Stomach (tissue), 4 donors: ENCODE measurements around the gene SND1.

Experiments used
- EP300 ChIP-seq: sonication (generic); formaldehyde crosslinking; IDR thresholded peaks from one replicate; pipeline ENCODE4 v1.6.1; 2017; ENCODE audit warnings: antibody characterized with exemption
- POLR2AphosphoS5 ChIP-seq, 3 donors: sonication (generic); formaldehyde crosslinking; IDR thresholded peaks; one replicate each; pipeline ENCODE4 v1.6.1; 2016; ENCODE audit warnings: antibody characterized with exemption in 3 of 3
- TF ChIP-seq, protein P1 (sequence below), 7 experiments: fragments of 450-650 bp in 4 of 7; fragments of 200-600 bp in 3 of 7; sonication (generic) in 3 of 7; IDR thresholded peaks; one replicate each; pipeline ENCODE4 v1.5.1; 2016 to 2019; ENCODE audit warnings: antibody characterized with exemption in 7 of 7, control low read depth in 2 of 7, mild to moderate bottlenecking in 1 of 7

DNA sequence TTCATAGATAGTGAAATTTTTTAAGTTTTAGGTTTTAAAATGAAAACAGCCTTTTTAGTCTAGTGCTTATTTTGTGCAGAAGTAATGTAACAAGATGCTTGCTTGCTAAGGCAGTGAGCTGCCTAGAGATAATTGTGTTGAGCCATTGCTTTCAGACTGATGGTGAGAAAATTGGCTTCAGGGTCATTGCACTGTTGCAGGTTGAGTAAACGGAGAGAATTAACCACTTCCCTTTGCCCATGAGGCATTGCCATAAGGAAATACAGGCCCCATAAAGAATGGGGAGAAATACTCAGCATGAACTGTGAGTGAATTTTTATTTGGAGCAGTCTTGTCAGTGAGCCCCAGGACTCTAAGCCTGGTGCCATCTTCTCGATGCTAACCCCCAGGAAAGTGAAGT, 238.7 kb downstream of the SND1 start:
- TF ChIP-seq, protein P1, sequence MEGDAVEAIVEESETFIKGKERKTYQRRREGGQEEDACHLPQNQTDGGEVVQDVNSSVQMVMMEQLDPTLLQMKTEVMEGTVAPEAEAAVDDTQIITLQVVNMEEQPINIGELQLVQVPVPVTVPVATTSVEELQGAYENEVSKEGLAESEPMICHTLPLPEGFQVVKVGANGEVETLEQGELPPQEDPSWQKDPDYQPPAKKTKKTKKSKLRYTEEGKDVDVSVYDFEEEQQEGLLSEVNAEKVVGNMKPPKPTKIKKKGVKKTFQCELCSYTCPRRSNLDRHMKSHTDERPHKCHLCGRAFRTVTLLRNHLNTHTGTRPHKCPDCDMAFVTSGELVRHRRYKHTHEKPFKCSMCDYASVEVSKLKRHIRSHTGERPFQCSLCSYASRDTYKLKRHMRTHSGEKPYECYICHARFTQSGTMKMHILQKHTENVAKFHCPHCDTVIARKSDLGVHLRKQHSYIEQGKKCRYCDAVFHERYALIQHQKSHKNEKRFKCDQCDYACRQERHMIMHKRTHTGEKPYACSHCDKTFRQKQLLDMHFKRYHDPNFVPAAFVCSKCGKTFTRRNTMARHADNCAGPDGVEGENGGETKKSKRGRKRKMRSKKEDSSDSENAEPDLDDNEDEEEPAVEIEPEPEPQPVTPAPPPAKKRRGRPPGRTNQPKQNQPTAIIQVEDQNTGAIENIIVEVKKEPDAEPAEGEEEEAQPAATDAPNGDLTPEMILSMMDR (IDR thresholded peaks at IDR 0.05): no peak
- TF ChIP-seq POLR2AphosphoS5 (IDR thresholded peaks at IDR 0.05) (no peak), EP300 (no peak)
